HUDEP-2 (cell line): Measurements from ENCODE around the gene LRRC10B.

ENCODE experiments used
- DNase-seq, 76 experiments: peaks; one replicate each; lab custom pipeline; 2025; ENCODE audit not compliant: unreplicated experiment in 76 of 76; lab: John Stamatoyannopoulos, UW

LRRC10B gene

GRCh38 chr11:61486011-61486620 is 22.4 kb upstream of the LRRC10B start:
- no peak for DNase-seq

GRCh38 chr11:61486779-61487178 is 21.8 kb upstream of the LRRC10B start:
- DNase-seq, result no peak

- DNase-seq, result no peak
Observed at GRCh38 chr11:61487342-61488025, 21.1 kb upstream of the LRRC10B start.

DNA sequence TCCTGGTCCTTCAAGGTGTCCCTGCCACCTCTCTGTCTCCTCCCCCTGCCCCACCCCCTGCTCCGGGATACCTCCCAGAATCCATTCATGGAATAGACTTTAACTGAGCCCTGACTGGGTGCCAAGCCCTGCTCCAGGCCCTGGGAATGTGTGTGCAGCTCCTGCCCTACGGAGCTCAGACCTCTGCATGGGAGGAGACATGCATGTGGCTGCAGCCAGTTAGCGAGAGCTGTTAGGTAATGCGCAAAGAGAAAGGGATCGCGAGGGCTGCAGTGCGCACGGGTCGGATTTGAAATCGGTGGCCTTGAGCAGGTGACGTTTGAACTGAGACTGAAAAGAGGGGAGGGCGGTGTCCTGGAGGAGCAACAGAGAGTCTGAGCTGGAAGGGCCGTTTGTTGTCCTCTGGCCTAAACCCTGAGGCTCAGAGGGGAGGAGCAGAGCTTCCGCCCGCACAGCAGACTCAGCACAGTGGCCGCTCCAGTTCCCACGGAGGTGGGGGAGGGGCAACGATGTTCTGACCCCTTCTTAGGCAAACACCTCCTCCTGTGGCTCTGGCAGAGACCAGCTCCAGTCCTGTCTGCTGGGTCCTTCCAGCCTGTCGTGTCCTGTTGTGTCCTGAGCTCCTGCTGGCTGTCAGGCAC is 19.8 kb upstream of the LRRC10B start:
- DNase-seq, result no peak

GRCh38 chr11:61489833-61490721 is 18.5 kb upstream of the LRRC10B start:
- no peak for DNase-seq

GRCh38 chr11:61491736-61492395 is 16.7 kb upstream of the LRRC10B start:
- DNase-seq, result no peak

GRCh38 chr11:61494381-61494961 is 14.1 kb upstream of the LRRC10B start:
- no peak for DNase-seq

DNA sequence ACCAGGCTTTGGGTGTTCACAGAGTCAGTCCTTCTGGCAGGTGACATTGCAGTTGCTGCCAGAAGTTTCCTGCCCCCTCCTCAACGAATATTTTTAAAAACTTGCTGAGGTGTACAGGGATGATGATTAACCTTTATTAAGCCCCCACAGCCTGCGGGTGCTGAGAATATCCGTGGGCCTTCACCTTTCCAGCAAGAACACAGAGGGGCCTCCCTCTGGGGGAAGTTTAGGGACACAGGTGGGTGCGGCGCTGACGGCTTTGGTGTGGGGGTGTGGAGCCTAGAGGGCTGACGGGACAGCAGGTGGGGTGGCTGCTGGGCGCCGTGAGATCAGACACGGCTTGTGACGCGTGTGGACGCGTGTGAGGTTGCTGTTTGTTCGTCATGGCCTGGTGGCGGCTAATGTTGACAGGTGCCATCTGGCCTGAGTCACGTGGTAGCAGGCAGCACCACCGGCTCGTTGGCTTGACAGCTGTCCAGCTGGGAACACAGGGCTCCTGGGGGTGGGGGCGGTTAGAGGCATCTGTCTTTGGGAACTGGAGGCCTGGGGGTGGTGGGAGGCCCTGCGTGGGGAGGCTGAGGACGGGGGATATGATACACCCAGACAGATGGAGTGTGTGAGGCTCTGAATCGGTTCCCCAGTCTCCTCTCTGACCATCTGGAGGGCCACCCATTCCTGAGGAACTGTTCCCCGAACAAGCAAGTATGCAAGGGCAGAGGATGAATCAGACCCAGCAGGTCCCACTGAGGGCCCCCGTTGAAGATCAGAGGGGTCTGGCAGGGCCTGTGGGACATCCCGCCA is 12.5 kb upstream of the LRRC10B start:
- no peak for DNase-seq

DNA sequence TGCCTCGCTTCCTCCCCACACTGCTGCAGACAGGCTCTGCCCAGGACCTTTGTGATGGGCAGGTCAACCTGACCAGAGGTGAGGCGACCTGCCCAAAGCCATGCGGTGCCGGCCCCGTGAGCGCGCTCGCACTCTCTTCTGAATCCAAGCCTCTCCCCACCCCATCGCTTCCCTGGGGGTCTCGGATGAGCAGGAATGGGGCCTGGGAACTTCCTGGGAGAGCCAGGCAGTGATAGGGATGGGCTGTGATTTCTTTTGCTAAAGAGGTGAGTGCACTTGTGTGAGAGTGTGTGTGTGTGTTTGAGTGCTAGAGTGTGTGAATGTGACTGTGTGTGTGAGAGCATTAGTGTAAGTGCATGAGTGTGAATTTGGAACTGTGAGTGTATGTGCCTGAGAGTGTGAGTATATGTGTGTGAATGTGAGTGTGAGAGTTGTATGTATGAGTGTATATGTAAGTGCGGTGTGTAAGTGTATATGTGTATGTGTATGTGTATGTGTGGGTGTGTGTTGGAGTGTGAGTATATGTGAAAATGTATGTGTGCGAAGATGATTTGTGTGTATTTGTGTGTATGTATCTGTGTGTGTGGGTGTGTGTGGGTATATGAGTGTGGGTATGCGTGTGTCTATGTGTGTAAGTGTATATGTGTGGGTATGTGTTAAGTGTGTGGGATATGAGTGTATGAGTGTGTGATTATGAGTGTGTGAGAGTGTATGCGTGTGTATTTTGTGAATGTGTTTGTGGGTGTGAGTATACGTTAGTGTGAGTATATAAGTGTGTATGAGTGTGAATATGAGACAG is 11.7 kb upstream of the LRRC10B start:
- DNase-seq, result no peak

GRCh38 chr11:61497473-61497872 is 11.1 kb upstream of the LRRC10B start:
- no peak for DNase-seq

DNA sequence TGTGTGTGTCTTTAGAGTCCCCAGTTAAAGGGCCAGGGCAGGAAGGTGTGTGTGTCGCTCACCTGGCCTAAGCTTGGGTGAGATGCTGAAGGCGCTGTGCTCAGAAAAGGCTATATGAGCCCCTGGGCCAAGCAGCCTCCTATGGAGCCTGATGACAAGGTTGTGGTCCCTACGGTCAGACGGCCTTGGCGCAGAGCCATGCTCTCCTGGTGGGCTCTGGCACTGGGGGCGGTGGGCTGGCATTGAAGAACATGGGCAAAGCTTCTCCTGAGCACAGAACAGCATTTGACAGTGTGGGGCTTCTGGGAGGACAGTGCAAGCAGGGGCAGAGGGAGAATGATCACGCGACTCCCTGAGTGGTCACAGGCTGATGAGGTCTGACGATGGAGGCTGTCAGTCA is 10.7 kb upstream of the LRRC10B start:
- DNase-seq, result no peak

DNA sequence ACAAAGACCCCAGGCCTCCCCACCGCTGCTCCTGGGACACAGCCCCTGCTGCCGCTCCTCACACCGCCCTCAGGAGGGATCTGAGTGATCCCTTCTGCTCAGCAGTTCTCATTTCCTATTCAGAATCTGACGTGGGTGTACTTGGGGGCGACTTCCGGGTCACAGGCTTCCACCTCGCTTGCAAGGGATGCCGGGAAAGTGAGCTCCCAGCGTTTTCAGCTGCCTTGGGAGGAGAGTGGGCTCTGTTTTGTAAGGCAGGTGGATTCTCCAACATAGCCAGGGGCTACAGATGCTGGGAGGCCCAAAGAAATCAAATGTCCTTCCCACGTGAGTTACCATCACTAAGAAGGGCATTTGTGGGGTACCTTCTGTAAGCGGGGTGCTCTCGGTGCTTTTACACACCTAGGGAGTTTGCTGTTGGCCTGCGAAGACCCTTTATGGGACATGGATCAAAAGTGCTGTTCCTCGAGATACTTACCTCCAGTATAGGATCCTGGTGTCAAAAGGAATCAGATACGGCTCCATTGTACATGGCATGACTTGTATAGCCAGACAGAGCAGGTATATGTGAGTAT is 9.7 kb upstream of the LRRC10B start:
- no peak for DNase-seq

DNA sequence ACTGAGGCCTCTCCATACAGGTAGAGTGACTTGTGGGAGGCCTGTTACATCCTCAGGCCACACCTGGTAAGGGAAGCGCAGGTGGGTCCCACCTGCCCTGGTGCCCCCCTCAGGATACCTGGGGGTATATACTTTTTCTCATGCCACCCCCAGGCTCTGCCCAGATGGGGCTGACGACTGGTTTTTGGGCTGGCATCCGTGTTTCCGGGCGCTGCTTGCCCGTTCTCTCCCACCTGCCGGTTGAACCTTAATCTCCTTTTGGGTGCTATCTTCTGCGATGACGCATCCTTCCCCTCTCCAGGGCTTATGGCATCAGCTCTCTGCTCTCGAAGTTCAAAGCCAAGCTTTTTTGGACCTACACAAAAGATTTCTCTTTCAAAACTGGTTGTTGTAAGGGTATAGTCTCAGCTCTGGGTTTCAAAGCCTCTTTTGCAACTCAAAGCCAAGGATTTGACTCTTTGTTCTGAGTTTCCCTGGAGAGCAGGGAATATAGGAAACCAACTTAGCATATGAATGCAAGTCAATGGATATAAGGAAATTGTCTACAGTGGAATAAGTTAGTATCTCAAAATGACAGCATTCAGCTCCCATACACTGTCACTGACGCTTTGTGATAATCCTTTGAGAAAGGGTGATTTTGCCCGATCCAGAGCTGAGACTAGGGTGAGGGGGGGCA is 8.6 kb upstream of the LRRC10B start:
- no peak for DNase-seq

GRCh38 chr11:61502522-61502921 is 6.0 kb upstream of the LRRC10B start:
- DNase-seq, result no peak

DNA sequence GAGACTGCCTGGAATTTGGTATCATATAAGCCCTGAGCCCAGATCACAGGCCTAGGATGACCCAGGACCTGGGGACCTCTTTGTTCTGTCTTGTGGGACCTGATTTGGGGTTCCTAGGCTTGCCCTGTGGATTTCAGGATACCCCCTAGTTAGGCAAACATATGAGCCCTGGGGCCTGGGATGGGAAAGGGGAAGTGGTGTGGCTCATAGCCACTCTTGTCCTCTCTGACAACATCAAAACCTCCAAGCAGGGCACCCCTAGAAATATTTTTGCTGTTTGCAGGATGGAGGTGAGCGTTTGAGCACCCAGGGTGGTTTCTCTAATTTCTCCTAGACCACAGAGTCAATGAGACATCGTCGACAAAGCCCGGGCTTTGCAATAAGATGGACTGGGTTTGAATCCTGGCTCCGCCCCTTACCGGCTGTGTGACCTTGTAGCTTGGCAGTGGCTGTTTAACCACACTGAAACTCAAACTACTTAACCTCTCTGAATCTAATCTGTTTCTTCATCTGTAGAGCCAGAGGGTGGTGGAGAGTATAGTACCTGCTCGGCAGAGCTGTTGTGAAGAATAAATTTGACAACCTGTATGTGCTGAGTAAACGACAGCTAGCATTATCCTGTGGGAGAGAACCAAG is 5.3 kb upstream of the LRRC10B start:
- no peak for DNase-seq

GRCh38 chr11:61505106-61505505 is 3.4 kb upstream of the LRRC10B start:
- no peak for DNase-seq

DNA sequence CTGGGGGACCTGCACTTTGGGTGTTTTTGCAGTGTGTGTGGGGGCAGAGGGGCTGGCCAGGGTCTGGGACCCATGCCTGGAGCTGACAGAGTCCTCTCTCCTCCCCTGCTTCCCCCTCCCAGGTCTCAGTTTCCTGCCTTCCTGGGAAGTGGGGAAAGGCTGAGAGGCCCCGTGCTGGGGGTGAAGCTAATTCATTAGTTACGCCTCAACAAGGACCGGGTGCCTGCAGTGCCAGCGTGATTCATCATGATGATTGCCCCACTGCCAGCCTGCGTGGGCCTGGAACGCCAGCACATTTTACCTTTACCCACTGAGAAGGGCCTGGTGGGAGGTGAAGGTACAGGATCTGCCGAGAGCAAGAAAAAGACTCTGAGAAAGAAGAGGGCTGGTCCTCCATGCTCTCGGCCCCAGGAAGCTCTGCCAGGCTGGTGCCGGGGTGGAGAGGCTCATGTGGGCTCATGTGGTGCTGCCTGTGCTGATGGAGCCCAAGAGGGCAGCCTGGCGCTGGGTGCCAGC is 2.9 kb upstream of the LRRC10B start:
- no peak for DNase-seq
